Raji (cell line): ENCODE data around the gene ANKRD11.

Experiments
- POLR2A ChIP-seq: IDR thresholded peaks from 2 replicates; pipeline ENCODE4 v1.6.1; 2011; ENCODE audit warnings: low read depth, low read length, control low read depth; ENCODE audit not compliant: insufficient read depth

The ANKRD11 gene

DNA sequence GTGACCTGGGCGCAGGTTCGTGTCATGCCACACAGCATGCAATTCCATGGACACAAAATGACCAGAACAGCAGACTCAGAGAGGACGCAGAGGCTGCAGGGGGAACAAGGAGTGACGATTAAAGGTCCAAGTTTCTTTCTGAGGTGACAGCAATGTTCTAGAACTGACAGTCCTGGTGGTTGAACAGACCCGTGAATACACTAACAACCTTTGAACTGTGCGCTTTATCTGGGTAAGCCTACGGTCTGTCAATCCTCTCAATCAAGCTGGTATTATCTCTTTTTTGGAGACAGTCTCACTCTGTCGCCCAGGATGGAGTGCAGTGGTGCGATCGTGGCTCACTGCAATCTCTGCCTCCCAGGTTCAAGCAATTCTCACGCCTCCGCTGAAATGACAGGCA lies 138.7 kb downstream of the ANKRD11 start:
- no peak for TF ChIP-seq POLR2A

DNA sequence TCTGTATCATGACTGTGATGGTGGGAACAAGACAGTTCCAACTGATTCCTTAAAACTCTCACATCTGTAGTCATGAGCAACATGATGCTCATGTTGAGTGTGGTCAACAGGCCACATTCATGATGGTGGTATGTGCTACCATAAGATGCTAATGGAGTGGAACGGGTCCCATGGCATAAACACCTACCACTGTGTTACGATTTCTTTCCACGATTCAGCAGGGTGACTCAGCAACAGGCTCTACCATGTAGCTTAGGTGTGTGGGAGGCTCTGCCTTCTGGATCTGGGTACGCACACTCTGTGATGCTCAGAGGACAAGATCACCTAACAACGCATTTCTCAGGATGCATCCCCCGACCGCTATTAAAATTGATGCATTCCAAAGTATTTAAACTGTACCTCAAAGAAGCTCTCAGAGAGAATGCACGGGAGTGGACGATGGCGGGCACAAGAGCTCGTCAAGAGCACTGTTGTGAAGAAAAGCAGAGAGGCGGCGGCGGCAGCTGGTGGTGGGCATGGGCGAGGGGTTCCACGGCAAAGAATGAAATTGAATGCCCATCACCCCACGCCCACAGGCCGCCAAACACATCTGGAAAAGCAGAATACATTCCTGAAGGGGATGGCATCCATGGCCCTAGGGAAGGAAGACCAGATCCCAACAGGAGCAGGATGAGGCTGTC lies 139.5 kb downstream of the ANKRD11 start:
- TF ChIP-seq POLR2A = no peak

DNA sequence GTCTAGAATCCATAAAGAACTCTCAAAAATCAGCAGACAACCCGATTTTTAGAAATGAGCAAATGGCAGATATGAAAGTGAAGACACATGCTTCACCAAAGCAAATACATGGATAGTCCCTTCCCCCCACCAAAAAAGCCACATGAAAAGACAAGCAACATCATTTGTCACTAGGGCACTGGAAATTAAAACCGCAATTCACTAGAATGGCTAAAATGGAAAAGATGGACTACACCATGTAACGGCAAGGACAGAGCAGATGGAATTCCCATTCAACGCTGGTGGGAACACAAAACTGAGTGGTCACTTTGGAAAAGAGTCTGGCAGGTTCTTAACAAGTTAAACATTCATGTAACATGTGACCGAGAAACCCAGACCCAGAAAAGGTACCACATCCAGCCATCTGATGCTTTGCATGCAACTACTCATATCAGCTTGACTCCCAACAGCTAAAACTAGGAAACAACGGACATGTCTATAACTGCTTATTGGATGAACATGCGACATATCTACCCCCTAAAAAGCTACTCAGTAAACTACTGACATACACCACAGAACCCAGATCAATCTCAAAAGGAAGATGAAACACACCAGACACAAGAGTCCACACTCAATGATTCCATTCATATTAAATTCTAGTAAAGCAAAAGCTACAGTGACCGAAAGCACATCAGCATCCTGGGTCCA lies 140.3 kb downstream of the ANKRD11 start:
- no peak for TF ChIP-seq POLR2A

DNA sequence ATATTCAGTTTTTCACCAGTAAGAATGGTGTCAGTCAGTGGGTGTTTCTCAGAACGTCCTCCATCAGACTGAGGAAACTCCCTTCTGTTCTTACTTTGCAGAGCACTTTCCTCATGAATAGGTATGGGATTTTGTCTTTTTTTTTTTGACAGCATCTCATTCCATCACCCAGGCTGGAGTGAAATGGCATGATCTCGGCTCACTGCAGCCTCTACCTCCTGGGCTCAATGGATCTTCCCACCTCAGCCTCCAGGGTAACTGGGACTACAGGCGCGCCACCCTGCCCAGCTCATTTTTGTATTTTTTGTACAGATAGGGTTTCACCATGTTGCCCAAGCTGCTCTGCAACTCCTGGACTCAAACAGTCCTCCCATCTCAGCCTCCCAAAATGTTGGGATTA lies 142.6 kb downstream of the ANKRD11 start:
- TF ChIP-seq POLR2A = no peak

DNA sequence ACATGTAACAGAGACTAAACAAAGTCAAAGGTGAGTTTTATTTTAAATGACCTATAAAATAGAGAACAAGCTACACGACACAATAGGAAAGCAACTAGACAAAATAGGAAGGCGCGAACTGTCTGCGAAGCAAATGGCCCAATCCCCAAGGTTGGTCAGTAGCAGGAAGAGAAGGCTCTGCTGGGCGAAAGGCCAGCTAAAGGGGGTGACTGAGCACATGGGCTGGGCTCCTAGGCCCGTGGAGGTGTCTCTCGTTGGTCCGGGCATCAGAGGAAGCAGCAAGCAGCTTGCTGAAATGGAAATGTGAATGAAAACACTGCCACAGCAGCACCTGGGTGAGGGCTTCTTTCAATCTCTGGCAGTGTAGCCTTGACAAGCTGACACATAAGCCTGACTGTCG lies 143.5 kb downstream of the ANKRD11 start:
- no peak for TF ChIP-seq POLR2A

DNA sequence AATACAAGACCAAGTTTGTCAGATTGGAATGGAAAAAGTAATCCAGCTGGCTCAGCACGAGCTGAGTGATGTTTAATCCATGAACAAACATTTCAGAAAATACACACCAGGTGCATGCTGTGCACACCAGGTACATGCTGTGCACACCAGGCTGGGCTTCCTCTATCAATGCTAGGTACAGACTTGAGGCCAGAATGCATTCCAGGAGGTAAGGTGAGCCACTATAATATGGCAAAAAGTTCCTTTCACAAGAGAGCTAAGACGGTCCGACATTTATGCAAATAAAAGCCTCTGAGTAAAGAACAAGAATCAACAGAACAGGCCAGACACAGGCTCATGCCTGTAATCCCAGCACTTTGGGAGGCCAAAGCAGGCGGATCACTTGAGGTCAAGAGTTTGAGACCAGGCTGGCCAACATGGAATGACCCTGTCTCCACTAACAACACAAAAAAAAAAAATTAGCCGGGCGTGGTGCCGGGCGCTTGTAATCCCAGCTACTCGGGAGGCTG lies 144.7 kb downstream of the ANKRD11 start:
- no peak for TF ChIP-seq POLR2A

DNA sequence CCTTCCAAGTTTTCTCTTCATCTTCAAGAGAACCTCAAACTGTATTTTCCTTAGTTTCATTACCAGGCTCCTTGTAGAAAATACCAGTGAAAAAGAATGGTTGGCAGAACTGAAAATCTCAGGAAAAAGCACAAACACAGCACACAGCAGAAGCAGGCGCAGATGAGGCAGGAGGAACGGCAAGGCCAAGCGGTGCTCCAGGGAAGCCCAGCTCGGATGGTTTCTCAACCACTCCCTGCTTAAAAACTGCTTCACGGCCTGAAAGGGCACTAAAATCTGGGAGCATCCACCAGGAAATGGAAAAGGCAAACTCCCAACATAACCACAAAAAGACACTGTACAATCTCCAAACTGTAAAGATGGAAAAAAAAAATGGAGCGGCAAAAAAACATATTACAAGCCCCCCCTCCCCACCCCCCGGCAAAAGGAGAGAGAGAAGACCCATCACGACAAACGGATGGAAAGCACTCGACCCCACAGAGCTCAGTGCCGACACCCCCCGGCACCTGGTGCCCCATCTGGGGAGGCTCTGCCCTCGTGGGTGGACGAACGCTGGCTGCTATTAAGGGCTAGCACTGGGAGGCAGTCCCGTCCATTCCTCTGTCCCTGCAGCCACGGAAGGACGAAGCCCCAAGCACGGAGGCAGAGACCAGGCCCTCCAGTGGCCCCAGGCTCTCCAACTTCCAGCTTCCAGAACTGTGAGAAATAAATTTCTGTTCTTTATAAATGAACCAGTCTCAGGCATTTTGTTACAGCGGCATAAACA lies 145.3 kb downstream of the ANKRD11 start:
- TF ChIP-seq POLR2A = no peak

DNA sequence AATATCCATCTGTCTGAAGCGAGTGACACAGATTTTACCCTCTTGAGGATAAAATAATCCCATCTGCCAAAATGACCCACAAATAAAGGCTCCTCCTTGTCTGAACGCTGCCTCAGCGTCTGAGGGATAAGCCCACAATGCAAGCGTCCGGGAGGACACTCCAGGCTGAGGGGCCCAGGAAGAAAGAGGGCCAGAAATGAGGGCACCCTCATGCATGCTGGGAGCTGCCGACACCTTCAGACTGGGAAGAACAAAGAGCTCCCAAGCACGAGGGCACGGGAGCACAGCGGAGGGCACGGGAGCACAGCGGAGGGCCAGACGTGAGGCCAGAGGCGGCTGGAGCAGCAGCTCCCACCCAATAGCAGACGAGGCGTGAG lies 145.9 kb downstream of the ANKRD11 start:
- TF ChIP-seq POLR2A = no peak

DNA sequence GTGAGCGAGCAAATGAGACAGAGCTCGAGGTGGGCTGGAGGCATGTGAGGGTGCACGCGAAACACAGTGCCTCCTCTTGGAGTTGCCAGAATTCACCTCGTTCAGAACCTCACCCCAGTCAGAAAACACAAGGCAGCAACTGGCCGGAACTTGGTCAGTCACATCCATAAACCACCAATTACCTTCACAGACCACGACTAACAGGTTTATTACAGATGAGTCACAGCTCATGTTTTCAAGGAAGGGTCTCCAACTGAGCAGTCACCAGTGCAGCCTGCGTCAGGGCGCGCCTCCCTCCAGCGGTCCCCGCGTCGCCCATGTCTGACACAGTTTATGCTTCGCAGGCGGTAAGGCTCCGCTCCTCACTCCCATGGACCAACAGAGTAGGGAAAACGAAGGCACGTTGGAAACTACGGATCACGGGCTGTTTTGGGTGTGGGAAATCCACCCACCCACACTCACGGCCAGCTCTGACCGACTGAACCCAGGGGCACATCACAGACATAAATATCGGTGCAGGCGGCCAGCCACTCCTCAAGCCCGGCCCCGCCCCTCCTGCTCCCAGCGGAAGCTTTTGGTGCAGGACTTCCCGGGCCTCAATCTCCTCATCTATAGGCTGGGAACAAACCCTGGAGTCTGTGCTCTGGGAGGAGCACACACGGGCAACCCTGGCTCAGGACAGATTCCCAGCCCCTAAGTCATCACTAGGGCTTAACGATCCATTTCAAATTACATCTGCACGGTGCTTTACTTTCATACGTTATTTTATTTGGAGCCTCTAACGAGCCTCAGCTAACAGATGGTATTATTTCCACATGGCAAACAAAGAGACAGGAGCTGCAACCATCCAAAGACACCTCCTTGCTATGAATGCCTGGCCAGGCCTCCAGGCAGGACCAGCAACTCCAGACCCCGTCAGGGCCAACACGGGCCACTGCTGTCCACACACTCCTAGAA lies 146.6 kb downstream of the ANKRD11 start:
- TF ChIP-seq POLR2A = no peak

DNA sequence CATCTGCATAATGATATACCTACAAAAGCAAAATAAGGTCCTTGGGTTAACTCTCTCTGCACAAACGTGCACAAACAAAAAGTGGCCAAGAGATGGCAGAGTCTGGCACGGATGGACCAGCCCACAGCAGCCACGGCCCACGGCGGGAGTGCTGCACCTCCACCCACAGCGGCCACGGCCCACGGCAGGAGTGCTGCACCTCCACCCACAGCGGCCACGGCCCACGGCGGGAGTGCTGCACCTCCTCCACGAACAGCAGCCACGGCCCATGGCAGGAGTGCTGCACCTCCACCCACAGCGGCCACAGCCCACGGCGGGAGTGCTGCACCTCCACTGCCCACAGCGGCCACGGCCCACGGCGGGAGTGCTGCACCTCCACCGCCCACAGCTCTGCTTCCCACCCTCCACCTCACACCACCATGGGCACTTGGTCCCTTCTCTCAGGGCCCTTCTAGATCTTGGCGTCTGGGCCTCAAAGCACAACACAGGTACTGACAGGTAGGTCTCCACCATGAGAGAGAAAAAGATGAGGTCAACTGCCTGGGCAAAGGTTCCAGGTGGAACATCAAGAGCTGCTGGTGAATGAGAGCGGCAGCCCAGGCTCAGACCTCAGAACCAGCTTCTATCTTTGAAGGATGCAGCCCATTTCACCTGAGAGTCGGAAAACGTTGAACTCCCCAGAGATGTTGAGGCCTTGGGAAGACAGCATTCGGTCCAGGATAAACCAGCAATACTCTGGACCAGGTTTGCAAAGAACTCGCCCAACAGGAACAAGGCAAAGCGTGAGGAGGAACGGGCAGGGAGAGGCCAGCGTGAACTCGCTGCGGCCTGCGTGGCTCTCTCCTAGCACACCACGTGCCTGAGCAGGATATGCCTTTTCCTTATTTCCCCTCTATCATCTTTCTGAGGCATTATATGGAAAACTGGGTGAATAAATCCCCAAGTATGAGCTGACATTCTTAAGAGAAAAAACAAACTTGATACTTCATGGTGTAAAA lies 148.4 kb downstream of the ANKRD11 start:
- TF ChIP-seq POLR2A = no peak

DNA sequence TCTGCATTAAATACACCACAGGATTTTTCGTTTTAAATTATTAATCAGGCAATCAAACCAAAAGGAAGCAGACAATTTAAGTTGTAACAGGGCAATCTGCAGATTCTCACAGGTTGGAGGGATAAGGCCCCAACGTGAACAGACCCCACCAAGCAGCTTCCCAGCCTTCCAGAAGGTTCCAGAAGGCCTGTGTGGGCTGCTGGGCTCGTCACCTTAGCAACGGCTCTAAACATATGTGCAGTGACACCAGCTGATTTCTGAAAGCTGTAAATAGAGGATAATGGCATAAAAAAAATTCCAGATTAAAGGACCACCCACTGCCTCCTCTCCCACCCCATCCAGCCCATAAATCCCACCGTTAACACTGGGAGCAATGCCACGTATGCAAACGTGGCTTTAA lies 149.1 kb downstream of the ANKRD11 start:
- TF ChIP-seq POLR2A = no peak

DNA sequence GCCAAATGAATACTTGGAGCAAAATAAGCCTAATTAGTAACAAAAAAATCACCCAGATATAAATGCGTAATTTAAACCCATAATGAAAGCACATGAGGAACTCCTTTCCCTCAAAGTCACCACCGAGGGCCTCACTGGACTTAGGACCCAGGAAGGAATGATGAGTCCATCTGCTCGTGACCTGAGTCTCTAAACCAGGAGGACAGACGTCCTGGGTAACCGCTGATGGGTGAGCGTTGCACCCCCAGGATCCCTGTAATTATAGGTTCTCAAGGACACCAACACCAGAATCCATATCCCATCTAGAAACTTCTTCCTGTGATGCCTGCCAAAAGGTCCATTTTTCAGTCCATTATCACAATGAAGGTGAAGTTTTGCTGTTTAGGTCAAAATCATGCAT lies 151.5 kb downstream of the ANKRD11 start:
- no peak for TF ChIP-seq POLR2A

DNA sequence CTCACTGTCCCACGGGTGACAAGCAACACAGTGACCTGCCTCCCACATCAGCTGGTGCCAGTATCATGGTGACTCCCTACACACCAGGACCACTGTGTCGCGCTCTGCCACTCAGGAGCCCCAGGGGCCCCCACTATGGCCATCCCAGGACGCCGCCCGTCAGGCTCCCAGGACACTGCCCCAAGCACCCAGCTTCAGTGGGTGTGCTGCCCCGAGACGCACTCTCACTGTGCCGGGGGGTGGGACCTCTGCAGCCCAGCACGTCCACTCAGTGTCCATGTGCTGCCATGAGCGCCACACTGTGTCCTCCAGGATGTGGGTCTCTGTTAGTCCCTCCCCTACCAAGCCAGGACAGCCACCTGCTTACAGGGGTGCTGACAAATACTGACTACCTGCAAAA lies 152.4 kb downstream of the ANKRD11 start:
- no peak for TF ChIP-seq POLR2A
